Uterine smooth muscle cell (primary cell): ENCODE measurements around the gene MRPL48. TPM values are rescaled to one million over a fixed set of nuclear protein-coding genes. Genes with fewer than 3 reads are reported as not detected.

ENCODE experiments used
- total RNA-seq: library from RNA; depleted of rRNA; stranded (reverse); fragments of >200 nt; gene quantifications from 2 replicates; pipeline ENCODE4 v1.2.3, GENCODE V29; 2014

MRPL48 gene
- total RNA-seq = 22.0 and 26.2 TPM in 2 replicates

DNA sequence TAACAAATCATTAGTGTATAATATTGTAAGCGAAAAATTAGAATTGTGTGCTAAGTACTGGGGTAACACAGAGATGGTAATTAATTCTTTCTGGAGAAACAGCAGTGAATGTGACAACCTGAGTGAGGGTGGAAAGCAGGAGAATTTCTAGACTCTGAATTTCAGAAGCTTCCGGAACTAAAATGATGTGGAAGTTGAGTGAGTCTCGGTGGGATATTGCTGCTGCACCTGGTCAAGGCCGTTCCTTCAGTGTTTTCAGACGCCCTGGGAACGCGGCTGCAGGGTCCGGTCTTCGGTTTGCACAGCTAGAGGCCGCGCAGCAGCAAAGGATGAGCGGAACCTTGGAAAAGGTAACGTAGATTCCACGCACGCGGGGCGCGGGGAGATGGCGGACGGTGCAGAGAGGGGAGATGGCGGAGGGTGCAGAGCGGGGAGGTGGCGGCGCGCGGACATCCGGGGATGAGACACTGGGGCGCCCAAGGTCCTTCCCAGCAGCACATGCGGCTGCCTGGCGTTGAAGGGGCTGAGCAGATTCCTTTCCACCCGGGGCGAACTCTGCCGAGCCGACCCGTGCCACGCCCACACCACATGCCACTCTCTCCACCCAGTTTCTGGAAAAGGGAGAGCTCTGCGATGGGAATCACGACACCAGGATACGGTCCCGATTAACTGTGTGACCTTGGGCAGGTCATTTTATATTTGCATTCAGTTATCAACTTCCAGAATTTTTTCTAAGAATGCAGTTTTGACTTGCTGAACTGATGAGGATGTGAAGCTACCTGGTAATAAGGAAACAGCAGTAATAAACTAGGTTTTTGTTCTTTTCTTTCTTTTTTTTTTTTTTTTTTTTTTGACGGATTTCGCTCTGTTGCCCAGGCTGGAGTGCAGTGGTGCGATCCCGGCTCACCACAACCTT, at the start of gene MRPL48:
Gene MRPL48 (plus strand): TSS at position 232 of the 916 bp plus-strand sequence. CDS start 98 bp downstream, at position 330.

DNA sequence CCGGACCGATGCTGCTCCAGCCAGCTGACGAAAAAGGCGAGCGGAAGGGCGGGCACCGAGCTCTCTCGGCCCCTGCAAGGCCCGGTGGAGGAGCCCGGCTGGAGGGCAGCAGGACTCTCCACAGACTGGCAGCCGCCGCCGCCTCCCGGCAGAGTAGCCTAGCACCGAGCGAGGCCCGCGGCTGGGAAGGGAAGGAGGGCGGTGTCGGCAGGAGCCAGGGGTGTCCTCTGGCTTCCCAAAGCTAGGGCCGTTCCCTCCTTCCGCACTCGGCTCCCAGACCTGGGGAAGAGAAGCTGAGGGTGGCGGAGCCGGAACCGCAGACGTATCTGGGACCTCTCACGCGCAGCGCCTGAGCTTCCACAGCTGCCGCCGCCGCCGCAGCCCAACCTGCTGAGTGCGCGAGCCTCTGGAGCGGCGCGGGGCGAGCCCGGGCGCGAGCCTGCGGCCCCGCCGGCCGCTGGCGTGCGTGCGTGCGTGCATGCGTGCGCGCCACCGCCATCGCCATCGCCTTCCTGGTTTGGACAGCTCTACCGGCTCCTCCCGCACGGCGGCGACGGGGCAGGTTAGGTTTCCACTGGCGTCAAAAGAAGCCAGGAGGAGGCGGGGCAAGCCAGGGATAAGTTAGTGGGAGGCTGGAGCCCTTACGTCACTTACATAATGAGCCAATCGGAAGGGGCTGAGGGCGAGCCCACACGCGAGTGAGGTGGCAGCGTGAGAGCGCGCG, 26.8 kb upstream of the MRPL48 start, which contains the start of gene RAB6A:
Gene RAB6A (minus strand): TSS at position 396 of the 724 bp plus-strand sequence. CDS start 439 bp downstream, outside the sequence.

DNA sequence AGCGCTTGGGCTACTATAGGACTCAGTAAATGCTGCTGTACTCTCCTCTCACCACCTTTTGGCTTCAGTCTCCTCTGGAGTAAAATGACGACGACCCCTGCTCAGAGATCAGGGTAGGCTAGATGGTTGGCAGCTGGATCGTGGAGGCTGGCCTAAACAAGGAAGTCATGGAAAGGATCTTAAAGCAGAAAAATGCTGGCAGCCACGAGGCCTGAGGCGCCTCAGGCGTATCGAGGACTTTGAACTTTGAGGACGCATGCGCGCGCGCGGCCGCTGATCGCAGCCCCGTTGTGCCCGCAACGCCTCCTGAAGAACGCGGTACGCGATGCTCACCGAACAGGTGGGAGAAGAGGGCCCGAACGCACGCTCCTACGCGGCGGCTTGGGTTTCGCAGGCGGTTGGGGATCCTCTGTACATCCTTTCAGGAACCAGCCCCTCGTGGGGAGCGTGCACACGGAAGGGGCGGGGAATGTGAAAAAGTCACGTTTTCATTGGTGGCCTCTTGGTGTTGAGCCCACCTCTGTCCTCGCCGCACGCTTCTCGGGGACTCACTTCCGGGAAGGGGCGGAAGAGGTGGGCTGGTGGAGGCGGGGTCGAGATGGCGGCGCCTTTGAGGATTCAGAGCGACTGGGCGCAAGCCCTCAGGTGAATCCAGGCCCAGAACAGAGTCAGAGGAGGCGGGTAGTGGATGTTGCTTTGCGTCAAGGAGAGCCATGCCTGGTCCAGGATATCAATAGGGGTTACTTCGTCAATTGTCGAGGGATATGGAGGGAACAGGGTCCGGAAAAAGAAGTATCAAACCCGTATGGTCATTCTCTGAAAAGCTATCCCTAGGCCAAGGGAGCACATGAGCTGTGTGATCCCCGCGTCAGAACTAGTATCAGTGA, 89.0 kb downstream of the MRPL48 start, which contains the start of the genes COA4 and PAAF1:
Gene COA4 (minus strand): TSS at position 423 of the 887 bp plus-strand sequence. CDS start 3,468 bp downstream, outside the sequence.
Gene PAAF1 (plus strand): TSS at position 576 of the 887 bp plus-strand sequence. CDS start 23 bp downstream, at position 599.

Other genes starting within 250 kb of the MRPL48 start
- 14.4 and 21.6 TPM in 2 replicates for gene FAM168A, start 189.8 kb upstream of the MRPL48 start, total RNA-seq
- 0.33 and 2.5 TPM in 2 replicates for gene PLEKHB1, start 141.3 kb upstream of the MRPL48 start, total RNA-seq
- gene RAB6A, start 26.8 kb upstream of the MRPL48 start, total RNA-seq = 151 and 186 TPM in 2 replicates
- 77.7 and 79.4 TPM in 2 replicates for gene COA4, start 89.0 kb downstream of the MRPL48 start, total RNA-seq
- gene PAAF1, start 89.1 kb downstream of the MRPL48 start, total RNA-seq = 11.9 and 18.4 TPM in 2 replicates
- gene DNAJB13, start 163.2 kb downstream of the MRPL48 start, total RNA-seq = not detected in 2 replicates
- gene UCP2, start 195.0 kb downstream of the MRPL48 start, total RNA-seq = 1.9 and 2.8 TPM in 2 replicates
- 0.11 and 0.37 TPM in 2 replicates for gene UCP3, start 221.2 kb downstream of the MRPL48 start, total RNA-seq